Measurements from ENCODE around the gene SLC22A16.

- no peak for TF ChIP-seq CTCF (IDR thresholded peaks at IDR 0.05; ENCODE audit: poor library complexity)
- TF ChIP-seq EZH2 (IDR thresholded peaks at IDR 0.05; ENCODE audit: borderline replicate concordance): no peak
- no peak for TF ChIP-seq EZH2phosphoT487 (IDR thresholded peaks at IDR 0.05; ENCODE audit: low read depth, severe bottlenecking, unreplicated experiment)
These were observed 57.8 kb downstream of the SLC22A16 start for GRCh38 chr6:110418594-110418993.
